Myocyte (in vitro differentiated cells): ENCODE data around the gene EFNA2. TPM values are rescaled to one million over a fixed set of nuclear protein-coding genes. Genes with fewer than 3 reads are reported as not detected.

Experiments
- DNase-seq: peaks from one replicate; pipeline ENCODE4 v3.0.0-alpha.2; 2012; ENCODE audit warnings: low read depth
- total RNA-seq: library from RNA; depleted of rRNA; stranded (reverse); fragments of >200 nt; gene quantifications from 2 replicates; pipeline ENCODE4 v1.2.3, GENCODE V29; 2014

EFNA2 gene
- total RNA-seq, 1 donor from 2014 or later: not detected

- no peak for DNase-seq
Measured at GRCh38 chr19:1248786-1249297, 36.8 kb upstream of the EFNA2 start.

GRCh38 chr19:1249298-1249989, 36.2 kb upstream of the EFNA2 start:
- DNase-seq: peak; percentile 94

- DNase-seq: no peak
Measured at GRCh38 chr19:1249990-1250436, 35.7 kb upstream of the EFNA2 start.

- DNase-seq: peak; percentile 73
Measured at GRCh38 chr19:1250437-1251260, 35.0 kb upstream of the EFNA2 start.

GRCh38 chr19:1251330-1252220, 34.1 kb upstream of the EFNA2 start:
- DNase-seq: peak; percentile 73

GRCh38 chr19:1252221-1252820, 33.4 kb upstream of the EFNA2 start:
- DNase-seq: peak; percentile 89

- peak; percentile 94 for DNase-seq
Measured at GRCh38 chr19:1252821-1253513, 32.7 kb upstream of the EFNA2 start.

GRCh38 chr19:1253514-1254080, 32.1 kb upstream of the EFNA2 start:
- DNase-seq: no peak

GRCh38 chr19:1254081-1254527, 31.6 kb upstream of the EFNA2 start:
- DNase-seq: no peak

- no peak for DNase-seq
Measured at GRCh38 chr19:1254530-1255185, 31.0 kb upstream of the EFNA2 start.

- no peak for DNase-seq
Measured at GRCh38 chr19:1255186-1256161, 30.2 kb upstream of the EFNA2 start.

- peak; percentile 0 for DNase-seq
Measured at GRCh38 chr19:1256646-1257474, 28.8 kb upstream of the EFNA2 start.

- DNase-seq: no peak
Measured at GRCh38 chr19:1257475-1258162, 28.1 kb upstream of the EFNA2 start.

- DNase-seq: no peak
Measured at GRCh38 chr19:1258163-1258492, 27.5 kb upstream of the EFNA2 start.

- no peak for DNase-seq
Measured at GRCh38 chr19:1258707-1259205, 26.9 kb upstream of the EFNA2 start.

GRCh38 chr19:1259206-1259875, 26.3 kb upstream of the EFNA2 start:
- peak; percentile 60 for DNase-seq
